KMS-11 (cell line): ENCODE measurements around the gene SLC22A31.

Experiments
- H2AFZ ChIP-seq: fragments of 200-600 bp; sonication (generic); 2 replicates; pipeline ENCODE4 v1.6.1; 2016; ENCODE audit warnings: antibody characterized with exemption, mixed run types, low read depth
- H3K27ac ChIP-seq: fragments of 200-600 bp; sonication (generic); 2 replicates; pipeline ENCODE4 v1.6.1; 2016; ENCODE audit warnings: mild to moderate bottlenecking, mixed run types
- H3K27me3 ChIP-seq: fragments of 200-600 bp; sonication (generic); 2 replicates; pipeline ENCODE4 v1.6.1; 2017; ENCODE audit warnings: mild to moderate bottlenecking, low read depth, mixed run types, moderate library complexity; ENCODE audit not compliant: insufficient read depth
- H3K36me3 ChIP-seq: fragments of 200-600 bp; sonication (generic); 2 replicates; pipeline ENCODE4 v1.6.1; 2017; ENCODE audit warnings: mild to moderate bottlenecking, mixed run types; ENCODE audit not compliant: insufficient read depth
- H3K4me1 ChIP-seq: fragments of 200-600 bp; sonication (generic); 2 replicates; pipeline ENCODE4 v1.6.1; 2016; ENCODE audit warnings: mild to moderate bottlenecking, low read depth, mixed run types; ENCODE audit not compliant: poor library complexity, severe bottlenecking
- H3K4me2 ChIP-seq: fragments of 200-600 bp; sonication (generic); 2 replicates; pipeline ENCODE4 v1.7.0; 2016; ENCODE audit warnings: mild to moderate bottlenecking, mixed run types
- H3K4me3 ChIP-seq: fragments of 200-600 bp; sonication (generic); IDR thresholded peaks from 2 replicates; pipeline ENCODE4 v1.6.1; 2017; ENCODE audit warnings: low read depth, low read length, mixed read lengths; ENCODE audit not compliant: insufficient read depth
- H3K79me2 ChIP-seq: fragments of 200-600 bp; sonication (generic); 2 replicates; pipeline ENCODE4 v1.6.1; 2016; ENCODE audit warnings: low read depth, mixed run types; ENCODE audit not compliant: insufficient read depth
- H3K9ac ChIP-seq: fragments of 200-600 bp; sonication (generic); 2 replicates; pipeline ENCODE4 v1.6.1; 2016; ENCODE audit warnings: mild to moderate bottlenecking, mixed run types
- H4K20me1 ChIP-seq: fragments of 200-600 bp; sonication (generic); 2 replicates; pipeline ENCODE4 v1.6.1; 2016; ENCODE audit warnings: mild to moderate bottlenecking, mixed run types; ENCODE audit not compliant: insufficient read depth
- CTCF ChIP-seq: fragments of 200-600 bp; sonication (generic); conservative IDR thresholded peaks from 2 replicates; pipeline ENCODE4 v1.6.1; 2017; ENCODE audit warnings: low read depth, mild to moderate bottlenecking, antibody characterized with exemption, low read length, moderate library complexity, mixed read lengths

The SLC22A31 gene

DNA sequence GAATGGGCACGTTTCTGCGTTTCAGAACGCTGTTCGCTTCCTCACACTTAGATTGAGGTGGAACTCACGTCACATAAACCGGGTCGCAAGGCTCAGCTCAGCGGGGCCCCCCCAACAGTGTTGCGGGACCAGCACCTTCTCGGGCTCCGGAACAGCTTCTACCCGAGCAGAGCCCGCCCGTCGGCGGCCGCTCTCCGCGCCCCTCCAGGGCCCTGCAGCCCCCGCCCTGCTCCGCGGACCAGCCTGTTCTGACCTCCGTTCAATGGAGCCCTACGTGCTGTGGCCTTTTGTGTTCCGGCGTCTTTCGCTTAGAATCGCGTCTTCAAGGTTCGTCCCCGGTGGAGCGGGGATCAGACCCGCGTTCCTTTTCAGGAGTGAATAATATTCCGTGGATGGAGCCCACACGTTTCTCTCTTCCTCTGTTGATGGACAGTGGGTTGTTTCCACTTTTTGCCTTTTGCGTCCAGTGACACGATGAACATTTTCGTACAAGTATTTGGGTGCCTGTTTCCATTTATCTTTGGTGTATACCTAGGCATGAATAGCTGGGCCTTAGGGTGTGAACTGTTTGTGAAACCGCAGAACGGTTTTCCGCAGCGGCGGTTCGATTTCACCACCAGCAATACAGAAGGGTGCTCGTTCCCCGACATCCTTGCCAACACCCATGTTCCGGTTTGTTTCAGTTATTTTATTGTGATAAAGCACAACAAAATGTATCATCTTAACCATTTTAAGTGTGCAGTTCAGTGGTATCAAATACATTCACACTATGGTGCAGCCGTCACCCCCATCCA is 2.3 kb upstream of the SLC22A31 start:
- Histone ChIP-seq H3K27ac (no peak overlapping the region), H3K27me3 (peaks cover 71% of the 10 kb centered on the region), H3K4me3 (no peak overlapping the region), H3K36me3 (no peaks in the 10 kb centered on the region), H3K4me2 (no peak overlapping the region), H4K20me1 (no peaks in the 10 kb centered on the region), H3K9ac (no peak overlapping the region), H3K79me2 (no peaks in the 10 kb centered on the region), H2AFZ (no peak overlapping the region), H3K4me1 (no peaks in the 10 kb centered on the region)
- no peak for TF ChIP-seq CTCF

DNA sequence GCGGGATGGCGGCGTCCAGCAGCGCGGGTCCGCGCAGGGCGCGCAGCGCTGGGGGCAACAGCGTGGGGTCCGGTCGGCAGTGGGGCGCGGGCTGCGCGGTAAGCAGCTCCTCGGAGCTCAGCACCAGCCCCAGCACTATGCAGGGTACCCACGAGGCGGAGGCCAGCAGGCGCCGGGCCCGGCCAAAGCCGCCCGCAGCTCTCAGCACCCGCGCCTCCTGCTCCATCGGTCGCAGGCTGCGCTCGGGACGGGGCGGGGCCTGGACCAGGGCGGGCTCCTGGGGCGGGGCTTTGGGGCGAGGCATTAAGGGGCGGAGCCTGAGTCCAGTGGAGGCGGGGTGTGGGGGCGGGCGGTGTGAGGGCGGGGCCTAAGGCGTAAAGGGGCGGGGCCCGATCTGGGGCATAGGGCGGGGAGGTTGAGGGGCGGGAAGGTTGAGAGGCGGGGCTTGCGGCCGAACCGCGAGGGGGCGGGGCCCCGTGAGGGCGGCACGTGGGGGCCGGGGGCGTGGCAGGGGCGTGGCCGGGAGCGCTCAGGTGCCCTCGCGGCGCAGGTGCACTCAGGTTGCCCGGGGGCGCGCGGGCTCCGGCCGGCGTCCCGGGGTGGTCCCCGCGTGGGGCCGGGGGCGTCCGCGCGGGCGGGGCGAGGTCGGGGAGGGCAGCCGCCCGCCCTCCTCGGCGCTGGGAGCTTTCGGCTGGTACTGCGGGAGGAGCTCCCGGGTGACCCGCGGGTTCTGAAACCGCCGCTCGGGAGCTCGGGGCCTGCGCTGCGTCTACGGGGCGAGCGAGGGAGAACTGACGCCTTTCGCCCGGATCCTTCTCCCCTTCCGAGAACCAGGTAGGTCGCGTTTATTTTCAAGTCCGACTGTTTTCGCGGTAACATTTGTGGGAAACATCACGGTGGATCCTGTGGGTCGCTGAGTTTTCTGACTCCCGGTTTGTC is 1.4 kb upstream of the SLC22A31 start:
- Histone ChIP-seq H4K20me1 (no peaks in the 10 kb centered on the region), H3K27me3 (peaks cover 66% of the 10 kb centered on the region), H3K79me2 (no peaks in the 10 kb centered on the region), H3K4me3 (no peak overlapping the region), H3K27ac (no peak overlapping the region), H3K9ac (no peak overlapping the region), H3K36me3 (no peaks in the 10 kb centered on the region), H2AFZ (no peak overlapping the region), H3K4me2 (no peak overlapping the region), H3K4me1 (no peaks in the 10 kb centered on the region)
- no peak for TF ChIP-seq CTCF

DNA sequence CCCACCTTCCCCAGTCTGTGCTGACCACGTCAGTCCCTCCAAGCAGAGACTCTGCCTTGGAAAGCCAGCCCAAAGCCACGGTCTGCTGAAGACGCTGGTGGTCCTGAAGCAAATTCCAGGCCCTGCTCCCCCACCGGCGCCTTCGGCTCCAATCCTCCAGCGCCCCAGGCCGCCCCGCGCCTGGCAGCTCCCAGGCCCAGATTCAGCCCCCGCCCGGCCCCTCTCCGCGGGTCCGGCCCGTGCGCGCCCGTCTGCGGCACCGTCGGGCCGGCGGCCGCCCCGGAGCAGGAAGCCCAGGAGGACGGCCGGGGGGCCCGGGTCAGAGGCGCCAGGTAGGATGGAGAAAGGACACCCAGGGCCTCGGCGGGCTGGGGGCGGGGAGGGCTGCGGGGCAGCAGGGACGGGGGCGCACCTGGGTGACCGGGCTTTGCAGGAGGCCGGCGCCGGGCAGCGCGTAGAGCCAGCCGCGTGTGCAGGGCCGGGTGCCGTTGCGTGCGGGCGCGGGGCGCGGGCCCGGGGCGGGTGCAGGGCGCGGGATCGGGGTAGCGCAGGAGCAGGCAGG is 594 bp upstream of the SLC22A31 start:
- Histone ChIP-seq H3K4me1 (no peaks in the 10 kb centered on the region), H4K20me1 (no peaks in the 10 kb centered on the region), H3K4me2 (no peak overlapping the region), H3K36me3 (no peaks in the 10 kb centered on the region), H3K79me2 (no peaks in the 10 kb centered on the region), H3K27ac (no peak overlapping the region), H3K9ac (no peak overlapping the region), H3K27me3 (peaks cover 58% of the 10 kb centered on the region), H3K4me3 (no peak overlapping the region), H2AFZ (no peak overlapping the region)
- no peak for TF ChIP-seq CTCF

GRCh38 chr16:89199241-89200123 is 855 bp downstream of the SLC22A31 start:
- Histone ChIP-seq H3K4me2 (no peak overlapping the region), H3K4me3 (no peak overlapping the region), H2AFZ (no peak overlapping the region), H3K9ac (no peak overlapping the region), H3K4me1 (no peaks in the 10 kb centered on the region), H3K79me2 (no peaks in the 10 kb centered on the region), H3K36me3 (no peaks in the 10 kb centered on the region), H3K27me3 (peaks cover 45% of the 10 kb centered on the region), H3K27ac (no peak overlapping the region), H4K20me1 (no peaks in the 10 kb centered on the region)
- TF ChIP-seq CTCF: no peak
